Keratinocyte (primary cell): ENCODE measurements around the gene MINK1.

Experiments used
- EZH2 ChIP-seq: IDR thresholded peaks from one replicate; pipeline ENCODE4 v1.6.1; 2012; ENCODE audit warnings: inconsistent platforms, mild to moderate bottlenecking, low read length, moderate library complexity
- TF ChIP-seq, protein P1 (sequence below), 3 experiments: IDR thresholded peaks in 1 of 3; conservative IDR thresholded peaks in 1 of 3; optimal IDR thresholded peaks in 1 of 3; 2 replicates in 2 of 3; 3 replicates in 1 of 3; pipeline versions ENCODE3 to v1.5.1; 2011; ENCODE audit warnings: low read length in 3 of 3, mild to moderate bottlenecking in 3 of 3, moderate library complexity in 2 of 3, control low read depth in 1 of 3, inconsistent platforms in 1 of 3; ENCODE audit not compliant: insufficient read depth in 2 of 3; ENCODE audit errors: extremely low read depth in 1 of 3

DNA sequence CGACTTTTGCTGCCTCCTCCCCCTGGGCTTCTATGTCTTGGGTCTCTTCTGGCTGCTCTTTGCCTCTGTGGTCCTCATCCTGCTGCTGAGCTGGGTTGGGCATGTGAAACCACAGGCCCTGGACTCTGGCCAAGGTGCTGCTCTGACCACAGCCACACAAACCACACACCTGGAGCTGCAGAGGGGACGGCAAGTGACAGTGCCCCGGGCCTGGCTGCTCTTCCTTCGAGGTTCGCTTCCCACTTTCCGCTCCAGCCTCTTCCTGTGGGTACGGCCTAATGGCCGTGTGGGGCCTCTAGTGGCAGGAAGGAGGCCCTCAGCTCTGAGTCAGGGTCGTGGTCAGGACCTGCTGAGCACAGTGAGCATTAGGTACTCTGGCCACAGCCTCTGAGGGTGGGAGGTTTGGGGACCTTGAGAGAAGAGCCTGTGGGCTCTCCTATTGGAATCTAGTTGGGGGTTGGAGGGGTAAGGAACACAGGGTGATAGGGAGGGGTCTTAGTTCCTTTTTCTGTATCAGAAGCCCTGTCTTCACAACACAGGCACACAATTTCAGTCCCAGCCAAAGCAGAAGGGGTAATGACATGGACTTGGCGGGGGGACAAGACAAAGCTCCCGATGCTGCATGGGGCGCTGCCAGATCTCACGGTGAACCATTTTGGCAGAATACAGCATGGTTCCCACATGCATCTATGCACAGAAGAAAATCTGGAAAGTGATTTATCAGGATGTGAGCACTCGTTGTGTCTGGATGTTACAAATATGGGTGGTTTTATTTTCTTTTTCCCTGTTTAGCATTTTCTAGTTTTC is 101.2 kb downstream of the MINK1 start:
- TF ChIP-seq, protein P1, sequence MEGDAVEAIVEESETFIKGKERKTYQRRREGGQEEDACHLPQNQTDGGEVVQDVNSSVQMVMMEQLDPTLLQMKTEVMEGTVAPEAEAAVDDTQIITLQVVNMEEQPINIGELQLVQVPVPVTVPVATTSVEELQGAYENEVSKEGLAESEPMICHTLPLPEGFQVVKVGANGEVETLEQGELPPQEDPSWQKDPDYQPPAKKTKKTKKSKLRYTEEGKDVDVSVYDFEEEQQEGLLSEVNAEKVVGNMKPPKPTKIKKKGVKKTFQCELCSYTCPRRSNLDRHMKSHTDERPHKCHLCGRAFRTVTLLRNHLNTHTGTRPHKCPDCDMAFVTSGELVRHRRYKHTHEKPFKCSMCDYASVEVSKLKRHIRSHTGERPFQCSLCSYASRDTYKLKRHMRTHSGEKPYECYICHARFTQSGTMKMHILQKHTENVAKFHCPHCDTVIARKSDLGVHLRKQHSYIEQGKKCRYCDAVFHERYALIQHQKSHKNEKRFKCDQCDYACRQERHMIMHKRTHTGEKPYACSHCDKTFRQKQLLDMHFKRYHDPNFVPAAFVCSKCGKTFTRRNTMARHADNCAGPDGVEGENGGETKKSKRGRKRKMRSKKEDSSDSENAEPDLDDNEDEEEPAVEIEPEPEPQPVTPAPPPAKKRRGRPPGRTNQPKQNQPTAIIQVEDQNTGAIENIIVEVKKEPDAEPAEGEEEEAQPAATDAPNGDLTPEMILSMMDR (optimal IDR thresholded peaks at IDR 0.05 in 1 of 3, IDR thresholded peaks at IDR 0.05 in 1 of 3, conservative IDR thresholded peaks at IDR 0.05 in 1 of 3; ENCODE audit: extremely low read depth in 1 of 3, insufficient read depth in 2 of 3, low read length in 3 of 3) = peak; percentile 20 to 50 (median 40)
- no peak for TF ChIP-seq EZH2
